ENCODE measurements around the gene GHRL. TPM values are rescaled to one million over a fixed set of nuclear protein-coding genes. Genes with fewer than 3 reads are reported as not detected.
A peak's percentile ranks its signal among the peaks of the same experiment; 100 is the strongest.

Gene GHRL
- total RNA-seq, 1 experiment from 2014 or later, result not detected

DNA sequence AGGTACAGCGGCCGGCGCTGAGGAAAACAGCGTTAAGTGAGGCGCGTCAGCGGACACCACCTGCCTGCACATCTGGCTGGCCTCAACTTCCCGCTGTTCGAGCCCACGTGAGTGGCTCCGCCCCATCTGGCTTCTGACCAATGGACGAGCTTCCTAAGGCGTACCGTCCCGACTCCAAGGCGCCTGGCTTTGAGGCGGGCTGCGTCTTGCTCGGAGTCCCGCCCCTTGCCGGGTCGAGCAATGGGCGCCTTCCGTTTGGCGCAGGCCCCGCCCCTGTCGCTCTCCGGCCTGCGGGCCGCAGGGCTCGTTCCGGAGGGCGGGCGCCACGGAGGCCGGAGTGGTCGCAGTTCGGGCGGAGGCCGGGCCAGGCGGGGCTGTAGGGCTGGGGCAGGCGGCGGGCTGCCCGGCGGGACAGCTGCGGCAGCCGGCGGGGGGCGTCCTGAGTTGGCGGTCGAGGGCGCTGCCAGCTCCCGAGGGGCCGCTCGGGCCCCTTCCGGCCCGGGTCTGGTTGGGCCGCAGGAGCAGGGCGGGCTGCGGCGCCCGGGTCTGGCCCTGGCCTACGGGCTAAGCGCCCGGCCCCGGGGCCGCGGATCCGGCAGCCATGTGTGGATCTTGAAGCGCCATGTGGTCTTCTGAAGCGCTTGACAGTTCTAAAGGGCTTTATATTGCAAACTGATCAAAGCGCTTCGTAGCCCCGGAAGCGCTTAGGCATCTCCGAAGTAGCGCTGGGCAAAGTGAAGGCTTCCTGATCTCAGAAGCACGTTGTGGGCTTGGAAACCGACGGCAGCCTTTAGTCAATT, 44.4 kb downstream of the GHRL start, which contains the start of gene TATDN2:
TSS of gene TATDN2 (plus strand) at position 276 of the 800 bp plus-strand sequence. CDS start 742 bp downstream, outside the sequence.
- H3K79me2 ChIP-seq (ENCODE audit: insufficient read depth, low read length), result peaks cover 40% of the 10 kb centered on the region
- intact Hi-C loops (cut with micrococcal nuclease), result no loop called here
- TF ChIP-seq POLR2AphosphoS5 (IDR thresholded peaks at IDR 0.05; ENCODE audit: low read depth, low read length), result peak; percentile 92
- TF ChIP-seq, protein P1, sequence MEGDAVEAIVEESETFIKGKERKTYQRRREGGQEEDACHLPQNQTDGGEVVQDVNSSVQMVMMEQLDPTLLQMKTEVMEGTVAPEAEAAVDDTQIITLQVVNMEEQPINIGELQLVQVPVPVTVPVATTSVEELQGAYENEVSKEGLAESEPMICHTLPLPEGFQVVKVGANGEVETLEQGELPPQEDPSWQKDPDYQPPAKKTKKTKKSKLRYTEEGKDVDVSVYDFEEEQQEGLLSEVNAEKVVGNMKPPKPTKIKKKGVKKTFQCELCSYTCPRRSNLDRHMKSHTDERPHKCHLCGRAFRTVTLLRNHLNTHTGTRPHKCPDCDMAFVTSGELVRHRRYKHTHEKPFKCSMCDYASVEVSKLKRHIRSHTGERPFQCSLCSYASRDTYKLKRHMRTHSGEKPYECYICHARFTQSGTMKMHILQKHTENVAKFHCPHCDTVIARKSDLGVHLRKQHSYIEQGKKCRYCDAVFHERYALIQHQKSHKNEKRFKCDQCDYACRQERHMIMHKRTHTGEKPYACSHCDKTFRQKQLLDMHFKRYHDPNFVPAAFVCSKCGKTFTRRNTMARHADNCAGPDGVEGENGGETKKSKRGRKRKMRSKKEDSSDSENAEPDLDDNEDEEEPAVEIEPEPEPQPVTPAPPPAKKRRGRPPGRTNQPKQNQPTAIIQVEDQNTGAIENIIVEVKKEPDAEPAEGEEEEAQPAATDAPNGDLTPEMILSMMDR (IDR thresholded peaks at IDR 0.05 in 2 of 3, conservative IDR thresholded peaks at IDR 0.05 in 1 of 3; ENCODE audit: borderline replicate concordance in 1 of 3, insufficient read depth in 1 of 3, low read depth in 2 of 3, low read length in 2 of 3), result no peak
- TF ChIP-seq JUND (IDR thresholded peaks at IDR 0.05), result no peak
- TF ChIP-seq ATF3 (IDR thresholded peaks at IDR 0.05), result no peak
- TF ChIP-seq ELF1 (IDR thresholded peaks at IDR 0.05; ENCODE audit: borderline replicate concordance, low read depth), result no peak
- TF ChIP-seq TCF7L2 (IDR thresholded peaks at IDR 0.05; ENCODE audit: borderline replicate concordance, extremely low read depth, insufficient read depth, insufficient read length), result peak; percentile 77
- no peak for TF ChIP-seq YY1 (IDR thresholded peaks at IDR 0.05; ENCODE audit: extremely low read depth, insufficient replicate concordance, low read depth, low read length)
- TF ChIP-seq ZNF274 (IDR thresholded peaks at IDR 0.05; ENCODE audit: low read depth, low read length), result no peak
- TF ChIP-seq CEBPB (IDR thresholded peaks at IDR 0.05; ENCODE audit: low read depth), result no peak
- no peak for TF ChIP-seq EGR1 (IDR thresholded peaks at IDR 0.05; ENCODE audit: low read depth)
- TF ChIP-seq POLR2A (IDR thresholded peaks at IDR 0.05; ENCODE audit: borderline replicate concordance, extremely low read depth, insufficient read depth, insufficient read length), result peak; percentile 58
- TF ChIP-seq SRF (IDR thresholded peaks at IDR 0.05; ENCODE audit: low read depth), result no peak
- TF ChIP-seq EZH2 (IDR thresholded peaks at IDR 0.05), result no peak
- TF ChIP-seq RAD21 (IDR thresholded peaks at IDR 0.05; ENCODE audit: low read depth), result no peak
- TF ChIP-seq, protein P2, sequence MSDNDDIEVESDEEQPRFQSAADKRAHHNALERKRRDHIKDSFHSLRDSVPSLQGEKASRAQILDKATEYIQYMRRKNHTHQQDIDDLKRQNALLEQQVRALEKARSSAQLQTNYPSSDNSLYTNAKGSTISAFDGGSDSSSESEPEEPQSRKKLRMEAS (IDR thresholded peaks at IDR 0.05), result peak; percentile 100
- TF ChIP-seq ZFX (IDR thresholded peaks at IDR 0.05), result peak; percentile 98
- TF ChIP-seq, protein P3, sequence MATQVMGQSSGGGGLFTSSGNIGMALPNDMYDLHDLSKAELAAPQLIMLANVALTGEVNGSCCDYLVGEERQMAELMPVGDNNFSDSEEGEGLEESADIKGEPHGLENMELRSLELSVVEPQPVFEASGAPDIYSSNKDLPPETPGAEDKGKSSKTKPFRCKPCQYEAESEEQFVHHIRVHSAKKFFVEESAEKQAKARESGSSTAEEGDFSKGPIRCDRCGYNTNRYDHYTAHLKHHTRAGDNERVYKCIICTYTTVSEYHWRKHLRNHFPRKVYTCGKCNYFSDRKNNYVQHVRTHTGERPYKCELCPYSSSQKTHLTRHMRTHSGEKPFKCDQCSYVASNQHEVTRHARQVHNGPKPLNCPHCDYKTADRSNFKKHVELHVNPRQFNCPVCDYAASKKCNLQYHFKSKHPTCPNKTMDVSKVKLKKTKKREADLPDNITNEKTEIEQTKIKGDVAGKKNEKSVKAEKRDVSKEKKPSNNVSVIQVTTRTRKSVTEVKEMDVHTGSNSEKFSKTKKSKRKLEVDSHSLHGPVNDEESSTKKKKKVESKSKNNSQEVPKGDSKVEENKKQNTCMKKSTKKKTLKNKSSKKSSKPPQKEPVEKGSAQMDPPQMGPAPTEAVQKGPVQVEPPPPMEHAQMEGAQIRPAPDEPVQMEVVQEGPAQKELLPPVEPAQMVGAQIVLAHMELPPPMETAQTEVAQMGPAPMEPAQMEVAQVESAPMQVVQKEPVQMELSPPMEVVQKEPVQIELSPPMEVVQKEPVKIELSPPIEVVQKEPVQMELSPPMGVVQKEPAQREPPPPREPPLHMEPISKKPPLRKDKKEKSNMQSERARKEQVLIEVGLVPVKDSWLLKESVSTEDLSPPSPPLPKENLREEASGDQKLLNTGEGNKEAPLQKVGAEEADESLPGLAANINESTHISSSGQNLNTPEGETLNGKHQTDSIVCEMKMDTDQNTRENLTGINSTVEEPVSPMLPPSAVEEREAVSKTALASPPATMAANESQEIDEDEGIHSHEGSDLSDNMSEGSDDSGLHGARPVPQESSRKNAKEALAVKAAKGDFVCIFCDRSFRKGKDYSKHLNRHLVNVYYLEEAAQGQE (IDR thresholded peaks at IDR 0.05; ENCODE audit: low read depth), result no peak
- peak; percentile 99 for TF ChIP-seq CBX3 (IDR thresholded peaks at IDR 0.05; ENCODE audit: low read depth)
- TF ChIP-seq SP1 (IDR thresholded peaks at IDR 0.05; ENCODE audit: low read depth), result peak; percentile 87

More for the DNA sequence above, 44.4 kb downstream of the GHRL start, which contains the start of gene TATDN2:
- H2AFZ ChIP-seq (ENCODE audit: low read depth, low read length, poor library complexity, severe bottlenecking), result peak within 1 kb of the TSS; percentile 74
- no peaks in the 10 kb centered on the region for H3K9me2 ChIP-seq (ENCODE audit: insufficient read depth)
- H3K4me3 ChIP-seq (replicated peaks in 1 of 2; ENCODE audit: low read depth in 1 of 2, low read length in 2 of 2), result peak within 1 kb of the TSS; percentile 65 to 84
- ChIA-PET CTCF (interaction anchor here (0.7 to 1.3 kb wide), 2 partner anchors 15 to 193 kb away, joined by 3 to 14 read pairs; no protein-coding TSS in a partner anchor), RAD21 (ENCODE audit: low non-redundant PET in 1 of 2, low total read pairs in 2 of 2, uncharacterized antibody in 2 of 2, unreplicated experiment in 2 of 2) (no interaction called here), POLR2A (interaction anchor here (0.6 to 1.2 kb wide), 7 partner anchors 11 to 173 kb away, joined by 3 to 5 read pairs (median 4); no protein-coding TSS in a partner anchor)
- H3K36me3 ChIP-seq (ENCODE audit: control insufficient read depth in 1 of 2, insufficient read depth in 2 of 2, low read length in 2 of 2), result peaks cover 0 to 23% of the 10 kb centered on the region in 2 experiments; a peak in 1 of 4 replicates
- no TSS peak for BruUV-seq (replicated peaks)
- peak within 1 kb of the TSS; percentile 76 for H3K27ac ChIP-seq (ENCODE audit: low read depth, low read length)
- DNase-seq (ENCODE audit: low read depth, low spot score), result peak; percentile 98
- no peaks in the 10 kb centered on the region for H3K27me3 ChIP-seq (ENCODE audit: insufficient read depth, low read length)
- H3K9ac ChIP-seq (ENCODE audit: low read length), result peak within 1 kb of the TSS; percentile 90
- H3K4me2 ChIP-seq (ENCODE audit: low read length), result peak within 1 kb of the TSS; percentile 91
- H3K4me1 ChIP-seq (ENCODE audit: control insufficient read depth in 1 of 2, insufficient read depth in 2 of 2, low read length in 2 of 2), result peaks cover 6 to 20% of the 10 kb centered on the region in 2 experiments; a peak in 3 of 4 replicates
- no peaks in the 10 kb centered on the region for H4K20me1 ChIP-seq (ENCODE audit: insufficient read depth)
- ATAC-seq, result peak; percentile 98
- H3K9me3 ChIP-seq (ENCODE audit: control insufficient read depth in 1 of 2, insufficient read depth in 1 of 2, low read depth in 1 of 2, low read length in 2 of 2), result peaks cover 6 to 23% of the 10 kb centered on the region in 2 experiments; a peak in 2 of 4 replicates

Data from HCT116 (cell line).